SK-N-SH treated with all-trans-retinoic acid at 6 μM for 48 hours (cell line): ENCODE data around the gene MSRB3.

ENCODE experiments used
- ATAC-seq: fragments of 200-7000 bp; cut with Tn5 transposase; 3 replicates; pipeline ENCODE4 v1.9.1; 2020; ENCODE audit warnings: mild to moderate bottlenecking, moderate library complexity
- ARNTL ChIP-seq: fragments of 450-650 bp; formaldehyde crosslinking; IDR thresholded peaks from 2 replicates; pipeline ENCODE4 v1.5.0; 2020; ENCODE audit warnings: low read depth, mild to moderate bottlenecking, moderate library complexity, borderline replicate concordance
- BACH2 ChIP-seq: fragments of 250-450 bp; sonication (Bioruptor Pico); IDR thresholded peaks from 2 replicates; pipeline ENCODE4 v1.9.0; 2021; ENCODE audit warnings: mild to moderate bottlenecking, borderline replicate concordance
- CREB5 ChIP-seq: fragments of 250-450 bp; sonication (Bioruptor Pico); IDR thresholded peaks from 2 replicates; pipeline ENCODE4 v1.5.1; 2020; ENCODE audit warnings: low read depth, mild to moderate bottlenecking, moderate library complexity
- CSDC2 ChIP-seq: fragments of 250-450 bp; sonication (Bioruptor Pico); IDR thresholded peaks from 2 replicates; pipeline ENCODE4 v1.5.0; 2020; ENCODE audit warnings: mild to moderate bottlenecking, moderate library complexity
- CSRNP3 ChIP-seq: fragments of 250-450 bp; sonication (Bioruptor Pico); IDR thresholded peaks from 2 replicates; pipeline ENCODE4 v1.5.1; 2021; ENCODE audit warnings: mild to moderate bottlenecking, moderate library complexity
- ESRRG ChIP-seq: fragments of 250-450 bp; sonication (Bioruptor Pico); IDR thresholded peaks from 2 replicates; pipeline ENCODE4 v1.6.1; 2021; ENCODE audit warnings: mild to moderate bottlenecking
- GLIS3 ChIP-seq: fragments of 250-450 bp; sonication (Bioruptor Pico); IDR thresholded peaks from 2 replicates; pipeline ENCODE4 v1.5.0; 2020; ENCODE audit warnings: mild to moderate bottlenecking, moderate library complexity
- ISL1 ChIP-seq: fragments of 250-450 bp; sonication (Bioruptor Pico); IDR thresholded peaks from 2 replicates; pipeline ENCODE4 v2.1.2; 2022; ENCODE audit warnings: mild to moderate bottlenecking, moderate library complexity
- OSR1 ChIP-seq: fragments of 250-450 bp; sonication (Bioruptor Pico); IDR thresholded peaks from 2 replicates; pipeline ENCODE4 v1.8.0; 2022; ENCODE audit warnings: moderate library complexity, mild to moderate bottlenecking, inconsistent platforms
- PATZ1 ChIP-seq: fragments of 250-450 bp; sonication (Bioruptor Pico); IDR thresholded peaks from 2 replicates; pipeline ENCODE4 v1.8.0; 2020; ENCODE audit warnings: mild to moderate bottlenecking, moderate library complexity, borderline replicate concordance
- POU6F1 ChIP-seq: fragments of 250-450 bp; sonication (Bioruptor Pico); IDR thresholded peaks from 2 replicates; pipeline ENCODE4 v1.8.0; 2021; ENCODE audit warnings: low read depth, mild to moderate bottlenecking, moderate library complexity, borderline replicate concordance
- PPARA ChIP-seq: fragments of 250-450 bp; sonication (Bioruptor Pico); IDR thresholded peaks from 2 replicates; pipeline ENCODE4 v1.5.0; 2020; ENCODE audit warnings: mild to moderate bottlenecking, borderline replicate concordance
- RARB ChIP-seq: fragments of 250-450 bp; sonication (Bioruptor Pico); IDR thresholded peaks from 2 replicates; pipeline ENCODE4 v1.8.0; 2021; ENCODE audit warnings: mild to moderate bottlenecking, moderate library complexity
- SNAI2 ChIP-seq: fragments of 250-450 bp; sonication (Bioruptor Pico); IDR thresholded peaks from 2 replicates; pipeline ENCODE4 v1.5.0; 2020; ENCODE audit warnings: mild to moderate bottlenecking, moderate library complexity
- TCF4 ChIP-seq: fragments of 250-450 bp; sonication (Bioruptor Pico); IDR thresholded peaks from 2 replicates; pipeline ENCODE4 v1.8.0; 2021; ENCODE audit warnings: mild to moderate bottlenecking, moderate library complexity, borderline replicate concordance
- TOX ChIP-seq: fragments of 250-450 bp; sonication (Bioruptor Pico); IDR thresholded peaks from 2 replicates; pipeline ENCODE4 v1.8.0; 2021; ENCODE audit warnings: mild to moderate bottlenecking, moderate library complexity, borderline replicate concordance
- ZC3H10 ChIP-seq: fragments of 250-450 bp; sonication (Bioruptor Pico); IDR thresholded peaks from 2 replicates; pipeline ENCODE4 v1.5.1; 2021; ENCODE audit warnings: mild to moderate bottlenecking, moderate library complexity
- ZFP3 ChIP-seq: fragments of 250-450 bp; sonication (Bioruptor Pico); IDR thresholded peaks from 2 replicates; pipeline ENCODE4 v1.5.0; 2020; ENCODE audit warnings: mild to moderate bottlenecking, moderate library complexity
- ZFP30 ChIP-seq: fragments of 450-650 bp; formaldehyde crosslinking; IDR thresholded peaks from 2 replicates; pipeline ENCODE4 v1.5.0; 2022; ENCODE audit warnings: mild to moderate bottlenecking, moderate library complexity
- ZNF565 ChIP-seq: fragments of 450-650 bp; formaldehyde crosslinking; conservative IDR thresholded peaks from 2 replicates; pipeline ENCODE4 v1.5.0; 2020; ENCODE audit warnings: low read depth, mild to moderate bottlenecking, moderate library complexity
- ZNF70 ChIP-seq: fragments of 450-650 bp; formaldehyde crosslinking; IDR thresholded peaks from 2 replicates; pipeline ENCODE4 v1.5.0; 2020; ENCODE audit warnings: mild to moderate bottlenecking, moderate library complexity
- ZNF8 ChIP-seq: fragments of 450-650 bp; formaldehyde crosslinking; IDR thresholded peaks from 2 replicates; pipeline ENCODE4 v1.5.0; 2020; ENCODE audit warnings: mild to moderate bottlenecking, moderate library complexity

The MSRB3 gene

GRCh38 chr12:65237153-65237552 is 41.3 kb upstream of the MSRB3 start:
- TF ChIP-seq PATZ1 (no peak), GLIS3 (CRISPR knock-in tag) (no peak), ZNF565 (CRISPR knock-in tag) (no peak), RARB (no peak), ZFP3 (CRISPR knock-in tag) (no peak), BACH2 (CRISPR knock-in tag) (no peak), ESRRG (CRISPR knock-in tag) (no peak), ZC3H10 (CRISPR knock-in tag) (no peak)
- TF ChIP-seq, all 23 proteins: peak for 0
- ATAC-seq = no peak

- TF ChIP-seq ISL1 (CRISPR knock-in tag) (no peak), CSDC2 (CRISPR knock-in tag) (no peak), PATZ1 (no peak), PPARA (CRISPR knock-in tag) (no peak), POU6F1 (CRISPR knock-in tag) (no peak), ZFP3 (CRISPR knock-in tag) (no peak), GLIS3 (CRISPR knock-in tag) (no peak), ZNF70 (CRISPR knock-in tag) (no peak), ZC3H10 (CRISPR knock-in tag) (no peak), ZNF8 (CRISPR knock-in tag) (no peak), CSRNP3 (CRISPR knock-in tag) (no peak), OSR1 (CRISPR knock-in tag) (no peak), TCF4 (CRISPR knock-in tag) (no peak), CREB5 (CRISPR knock-in tag) (no peak)
- no peak for ATAC-seq
Observed at GRCh38 chr12:65238609-65239008, 39.9 kb upstream of the MSRB3 start.

GRCh38 chr12:65248656-65249633 is 29.5 kb upstream of the MSRB3 start:
- no peak for ATAC-seq
- TF ChIP-seq OSR1 (CRISPR knock-in tag) (no peak), ARNTL (CRISPR knock-in tag) (no peak), ZNF565 (CRISPR knock-in tag) (no peak), CREB5 (CRISPR knock-in tag) (no peak), PPARA (CRISPR knock-in tag) (no peak), ZNF8 (CRISPR knock-in tag) (no peak), ZFP3 (CRISPR knock-in tag) (no peak), TOX (CRISPR knock-in tag) (no peak), ZC3H10 (CRISPR knock-in tag) (no peak), SNAI2 (CRISPR knock-in tag) (no peak), ZNF70 (CRISPR knock-in tag) (no peak), PATZ1 (no peak), ZFP30 (CRISPR knock-in tag) (no peak), GLIS3 (CRISPR knock-in tag) (no peak), ISL1 (CRISPR knock-in tag) (no peak)
